ENCODE data around the gene TF. TPM values are rescaled to one million over a fixed set of nuclear protein-coding genes. Genes with fewer than 3 reads are reported as not detected.

The TF gene
- total and polyA plus RNA-seq, 2 of the 8 experiments (the other 6 are each of a cell fraction or from before 2014, with no cell fraction given): 0.02 to 0.26 TPM

GRCh38 chr3:133761605-133762484, 15.7 kb downstream of the TF start (continued):
- TF ChIP-seq HDAC2 (IDR thresholded peaks at IDR 0.05; ENCODE audit: borderline replicate concordance in 1 of 2, low read depth in 2 of 2, low read length in 2 of 2): no peak
- TF ChIP-seq ASH2L (IDR thresholded peaks at IDR 0.05; ENCODE audit: low read length): no peak
- no peak for TF ChIP-seq SIX5 (IDR thresholded peaks at IDR 0.05; ENCODE audit: low read depth, low read length)
- TF ChIP-seq SUZ12 (IDR thresholded peaks at IDR 0.05; ENCODE audit: low read length): no peak
- TF ChIP-seq TAF1 (IDR thresholded peaks at IDR 0.05; ENCODE audit: low read depth, low read length): no peak
- no peak for TF ChIP-seq YY1 (IDR thresholded peaks at IDR 0.05; ENCODE audit: low read depth, low read length)
- TF ChIP-seq ZNF274 (IDR thresholded peaks at IDR 0.05; ENCODE audit: borderline replicate concordance, extremely low read depth, low read length): no peak
